ENCODE data around the gene FBXO3.
"Not testable (repeated sequence)": the region's sequence is repeated elsewhere in the genome, so short reads cannot be mapped to it uniquely, and the experiment has no call there.

FBXO3 gene, protein sequence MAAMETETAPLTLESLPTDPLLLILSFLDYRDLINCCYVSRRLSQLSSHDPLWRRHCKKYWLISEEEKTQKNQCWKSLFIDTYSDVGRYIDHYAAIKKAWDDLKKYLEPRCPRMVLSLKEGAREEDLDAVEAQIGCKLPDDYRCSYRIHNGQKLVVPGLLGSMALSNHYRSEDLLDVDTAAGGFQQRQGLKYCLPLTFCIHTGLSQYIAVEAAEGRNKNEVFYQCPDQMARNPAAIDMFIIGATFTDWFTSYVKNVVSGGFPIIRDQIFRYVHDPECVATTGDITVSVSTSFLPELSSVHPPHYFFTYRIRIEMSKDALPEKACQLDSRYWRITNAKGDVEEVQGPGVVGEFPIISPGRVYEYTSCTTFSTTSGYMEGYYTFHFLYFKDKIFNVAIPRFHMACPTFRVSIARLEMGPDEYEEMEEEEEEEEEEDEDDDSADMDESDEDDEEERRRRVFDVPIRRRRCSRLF

DNA sequence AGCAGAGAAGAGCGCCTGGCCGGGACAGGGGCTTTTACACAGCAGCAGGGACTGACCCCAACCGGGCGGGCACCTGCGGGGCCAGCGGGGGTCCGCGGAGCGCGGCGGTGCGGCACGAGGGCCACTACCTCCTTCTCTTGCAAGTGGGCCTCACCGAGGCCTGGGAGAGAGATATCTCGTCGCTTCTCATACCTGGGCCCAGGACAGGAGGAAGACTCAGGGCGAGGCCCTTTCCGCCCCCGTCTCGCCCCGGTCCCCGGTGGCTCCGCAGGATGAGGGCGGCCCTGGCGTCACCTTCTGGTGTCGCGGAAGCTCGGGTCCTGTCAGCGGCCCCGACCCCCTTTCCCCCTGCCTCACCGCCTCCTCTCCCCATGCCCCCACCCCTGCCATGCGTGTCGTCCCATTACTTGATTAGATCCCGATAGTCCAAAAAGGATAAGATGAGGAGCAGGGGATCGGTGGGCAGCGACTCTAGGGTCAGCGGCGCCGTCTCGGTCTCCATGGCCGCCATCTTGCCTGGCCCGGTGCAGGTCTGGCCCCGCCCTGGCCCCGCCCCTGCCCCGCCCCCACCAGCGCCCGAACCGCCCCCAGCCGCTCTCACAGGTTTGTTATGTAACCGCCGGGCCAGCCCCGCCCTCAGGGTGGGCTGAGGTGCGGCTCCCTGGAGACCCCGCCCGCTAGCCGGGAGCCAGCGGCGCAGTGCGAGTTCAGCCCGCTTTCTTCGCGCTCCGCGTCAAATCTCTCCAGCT, at the start of gene FBXO3:
Gene FBXO3 (minus strand): TSS at position 534 of the 749 bp plus-strand sequence. CDS start 23 bp downstream, at position 511.
- peak; percentile 28 for DNase-seq

DNA sequence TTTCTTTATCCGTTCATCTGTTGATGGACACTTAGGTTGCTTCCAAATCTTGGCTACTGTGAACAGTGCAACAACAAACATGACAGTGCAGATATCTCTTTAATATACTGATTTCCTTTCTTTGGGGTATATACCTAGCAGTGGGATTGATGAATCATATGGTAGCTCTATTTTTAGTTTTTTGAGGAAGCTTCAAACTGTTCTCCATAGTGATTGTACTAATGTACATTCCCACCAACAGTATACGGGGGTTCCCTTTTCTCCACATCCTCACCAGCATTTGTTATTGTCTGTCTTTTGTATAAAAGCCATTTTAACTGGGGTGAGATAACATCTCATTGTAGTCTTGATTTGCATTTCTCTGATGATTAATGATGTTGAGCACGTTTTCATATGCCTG, 48.7 kb upstream of the FBXO3 start:
- DNase-seq: not testable (repeated sequence)

DNA sequence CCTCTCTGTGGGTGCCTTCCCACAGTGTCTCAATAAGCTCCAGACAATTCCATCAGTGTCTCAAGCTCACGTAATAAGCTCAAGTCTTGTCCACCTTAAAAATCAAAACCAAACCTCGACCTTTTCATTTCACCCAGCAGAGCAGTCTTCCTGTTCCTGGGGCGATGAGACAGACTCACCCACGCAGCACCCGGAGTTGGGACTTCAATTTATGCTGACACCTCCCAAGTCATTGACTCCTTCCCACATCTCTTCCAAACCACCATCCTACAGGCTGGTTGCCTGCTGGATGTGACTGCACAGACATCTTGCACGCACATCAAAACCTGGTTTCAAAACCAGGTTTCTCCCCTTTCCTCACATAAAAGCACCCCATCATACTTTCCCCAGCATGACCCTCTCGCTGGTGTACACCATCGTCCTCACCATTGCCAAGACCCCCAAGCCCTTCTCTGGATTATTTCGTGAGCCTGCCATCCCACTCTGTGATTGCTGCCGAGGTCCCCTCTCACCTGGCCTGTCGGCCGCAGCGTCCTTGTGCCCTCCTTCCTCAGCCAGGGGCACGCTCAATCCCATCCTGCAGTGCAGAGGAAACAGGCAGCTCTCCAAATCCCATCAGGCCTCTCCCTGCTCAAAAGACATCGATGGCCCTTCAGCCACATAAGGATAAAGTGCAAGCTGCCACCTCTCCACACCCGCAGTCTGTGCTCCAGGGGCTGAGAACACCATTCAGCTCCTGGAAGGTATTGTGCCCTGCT, 45.1 kb upstream of the FBXO3 start:
- DNase-seq: no peak

DNA sequence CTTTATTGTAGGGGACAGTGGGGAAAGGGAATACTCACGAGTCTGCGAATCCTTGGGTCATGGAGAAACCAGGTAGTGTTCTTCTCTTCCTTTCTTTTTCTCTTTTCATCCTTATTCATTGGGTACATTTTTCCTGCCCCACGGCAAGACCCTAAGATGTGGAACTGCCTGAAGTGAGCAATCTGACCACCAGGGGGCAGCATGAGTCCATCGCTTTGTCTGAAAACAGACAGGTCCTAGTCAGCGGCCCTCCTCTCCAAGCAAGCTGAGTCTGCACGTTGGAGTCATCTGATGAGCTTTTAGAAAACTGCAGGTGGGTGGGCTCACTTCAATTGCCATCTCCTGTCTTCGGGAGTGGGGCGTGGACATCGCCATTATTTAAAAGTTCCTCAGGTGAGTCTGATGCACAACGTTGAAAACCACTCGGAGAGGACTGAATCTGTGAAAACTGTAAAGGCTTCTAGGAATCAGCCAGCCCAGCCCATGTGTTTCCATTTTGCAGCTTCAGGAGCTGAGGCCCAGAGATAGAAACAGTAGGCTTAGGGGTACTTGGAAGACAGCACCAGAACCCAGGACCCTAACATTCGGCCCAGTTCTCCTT, 34.0 kb upstream of the FBXO3 start:
- DNase-seq: peak; percentile 56

DNA sequence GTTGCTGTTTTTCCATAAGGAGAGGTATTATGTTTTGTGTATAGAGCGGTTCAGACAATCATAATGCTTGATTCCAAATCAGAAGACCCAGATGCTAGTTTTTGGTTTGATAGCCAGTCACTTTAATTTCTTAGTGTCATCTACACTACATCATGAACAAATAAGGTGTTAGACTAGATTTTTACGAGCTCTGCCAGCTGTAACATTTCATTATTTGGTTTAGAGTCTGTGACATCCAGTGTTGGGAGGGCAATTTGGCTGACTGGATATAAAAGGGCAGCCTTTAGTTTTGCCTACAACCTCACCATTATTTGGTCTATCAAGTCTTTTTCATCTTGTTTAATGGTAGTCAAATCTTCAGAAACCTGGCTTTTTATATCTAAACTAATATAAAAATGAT, 30.2 kb upstream of the FBXO3 start:
- no peak for DNase-seq

DNA sequence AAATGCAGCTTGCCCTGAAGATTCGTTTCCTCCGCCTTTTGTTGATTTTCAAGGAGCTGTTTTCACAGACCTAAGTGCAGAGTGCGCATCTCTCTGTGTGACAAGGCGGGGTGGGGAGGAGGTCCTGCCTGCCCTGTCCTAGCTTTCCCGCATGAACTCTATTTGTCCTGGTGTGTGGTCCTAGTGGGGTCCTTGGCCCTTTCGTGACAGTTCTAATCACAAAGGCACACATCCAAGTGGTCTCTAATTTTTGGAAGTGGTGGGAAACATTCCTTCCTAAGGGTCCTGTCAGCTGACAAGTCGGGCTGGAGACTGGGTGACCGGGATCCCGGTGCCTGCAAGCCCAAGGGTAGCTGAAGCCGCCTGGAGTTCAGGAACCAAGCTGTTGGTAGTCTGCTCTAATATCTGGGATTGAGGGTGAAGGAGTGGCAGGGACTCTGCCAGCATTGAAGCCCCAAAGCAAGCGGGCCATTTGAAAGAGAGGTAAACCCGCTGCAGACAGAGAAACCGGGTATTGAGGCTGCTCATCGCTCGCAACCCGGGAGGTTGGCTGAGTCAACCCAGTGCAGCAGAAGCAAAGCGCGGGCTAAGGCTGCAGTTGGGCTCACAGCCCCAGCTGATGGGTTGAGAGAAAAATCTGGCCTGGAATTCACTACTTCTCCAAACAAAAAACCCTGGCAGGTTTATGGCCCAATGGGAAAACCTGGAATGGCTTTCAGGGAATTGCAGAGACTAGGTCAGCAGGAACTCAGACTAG, 28.1 kb upstream of the FBXO3 start:
- no peak for DNase-seq

DNA sequence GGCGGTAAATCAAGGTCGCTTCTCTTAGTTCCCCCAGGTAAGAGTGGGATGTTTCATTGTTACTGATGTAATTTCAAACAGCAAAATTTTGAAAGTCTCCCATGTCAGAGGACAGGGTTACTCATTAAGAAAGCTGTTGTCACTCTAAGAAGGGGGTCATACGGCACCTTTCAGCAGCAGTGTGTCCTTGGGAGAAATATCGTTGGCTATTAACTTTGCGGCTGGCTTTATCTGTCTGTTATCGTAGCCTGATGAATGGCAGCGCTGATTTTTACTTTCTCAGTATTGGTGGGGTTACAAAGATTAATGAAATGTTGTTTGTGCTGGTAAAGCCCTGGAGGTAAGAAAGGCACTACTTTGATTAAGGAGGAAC, 27.5 kb upstream of the FBXO3 start:
- DNase-seq: no peak

DNA sequence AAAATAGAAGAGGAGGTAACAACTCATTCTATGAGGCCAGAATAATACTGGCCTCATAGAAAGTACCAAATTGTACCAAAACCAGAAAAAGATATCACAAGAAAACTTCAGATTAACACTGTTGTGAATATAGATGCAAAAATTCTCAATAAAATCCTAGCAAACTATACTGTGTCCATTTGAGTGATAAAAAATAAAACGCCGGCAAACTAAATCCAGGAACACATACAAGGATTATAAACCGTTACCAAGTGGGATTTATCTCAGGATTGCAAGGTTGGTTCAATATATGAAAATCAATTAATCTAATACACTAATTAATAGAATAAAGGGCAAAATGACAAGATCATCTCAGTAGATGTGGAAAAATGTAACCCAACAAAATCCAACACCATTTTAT, 23.6 kb upstream of the FBXO3 start:
- DNase-seq: no peak

DNA sequence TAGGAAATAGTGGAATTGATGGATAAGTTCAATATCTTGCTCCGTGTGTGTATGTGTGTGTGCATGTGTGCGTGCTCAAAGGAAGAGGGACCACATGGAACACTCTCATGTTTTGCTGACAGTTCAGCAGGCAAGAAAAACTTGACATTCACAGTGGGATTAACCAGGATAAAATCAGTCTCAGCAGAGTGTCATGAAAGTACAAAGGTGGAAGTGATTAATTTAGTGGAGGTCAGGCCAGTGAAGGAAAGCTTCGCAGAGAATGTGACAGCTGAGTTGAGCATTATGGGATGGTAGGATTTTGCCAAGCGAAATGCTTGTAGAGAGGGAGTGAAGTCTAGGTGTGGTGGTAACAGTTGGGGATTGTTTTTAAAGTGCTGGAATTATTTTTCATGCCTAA, 15.7 kb upstream of the FBXO3 start:
- DNase-seq: no peak

DNA sequence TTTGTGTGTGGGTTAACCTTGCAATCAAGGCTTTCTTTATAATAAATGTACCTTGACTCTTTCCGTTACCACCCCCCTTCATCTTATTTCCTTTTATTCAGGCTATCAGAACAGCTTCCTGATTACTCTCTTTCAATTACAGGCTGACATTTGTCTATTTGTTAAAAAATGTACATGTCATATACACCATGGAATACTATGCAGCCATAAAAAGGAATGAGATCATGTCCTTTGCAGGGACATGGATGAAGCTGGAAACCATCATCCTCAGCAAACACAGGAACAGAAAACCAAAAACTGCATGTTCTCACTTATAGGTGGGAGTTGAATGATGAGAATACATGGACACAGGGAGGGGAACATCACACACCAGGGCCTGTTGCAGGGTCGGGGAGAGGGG, 13.8 kb upstream of the FBXO3 start:
- not testable (repeated sequence) for DNase-seq

DNA sequence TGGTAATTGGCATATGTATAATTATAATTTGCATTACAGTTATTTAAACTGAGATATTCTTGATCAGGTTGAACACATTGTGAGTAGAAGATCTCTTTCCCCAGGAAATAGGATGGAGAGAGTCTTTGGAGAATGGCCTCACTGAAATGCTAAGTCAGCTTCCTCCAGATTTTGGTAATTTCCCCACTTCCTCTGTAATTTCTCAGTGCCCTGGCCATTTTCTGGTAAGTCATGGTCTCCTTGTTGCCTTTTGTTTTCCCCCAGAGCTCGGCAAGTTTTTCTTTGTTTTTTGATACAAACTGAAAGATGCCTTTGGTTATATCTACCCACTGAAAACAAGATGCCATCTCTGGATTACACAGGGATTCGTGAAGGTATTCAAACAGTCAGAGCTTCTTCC, 12.8 kb upstream of the FBXO3 start:
- DNase-seq: no peak

DNA sequence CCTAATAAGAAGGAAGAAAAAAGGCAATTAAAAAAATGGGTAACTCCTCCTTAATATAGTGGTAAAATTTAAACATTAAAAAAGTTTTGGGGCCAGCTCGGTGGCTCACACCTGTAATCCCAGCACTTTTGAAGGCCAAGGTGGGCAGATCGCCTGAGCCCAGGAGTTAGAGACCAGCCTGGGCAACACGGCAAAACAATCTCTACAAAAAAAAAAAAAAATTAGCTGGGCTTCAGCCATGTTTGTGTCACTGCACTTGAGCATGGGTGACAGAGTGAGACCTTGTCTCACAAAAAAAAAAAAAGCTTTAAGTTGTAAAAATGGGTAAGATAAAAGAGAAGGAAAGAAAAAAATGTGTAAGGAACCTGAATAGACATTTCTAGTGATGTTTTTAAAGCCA, 11.3 kb upstream of the FBXO3 start:
- DNase-seq: no peak

DNA sequence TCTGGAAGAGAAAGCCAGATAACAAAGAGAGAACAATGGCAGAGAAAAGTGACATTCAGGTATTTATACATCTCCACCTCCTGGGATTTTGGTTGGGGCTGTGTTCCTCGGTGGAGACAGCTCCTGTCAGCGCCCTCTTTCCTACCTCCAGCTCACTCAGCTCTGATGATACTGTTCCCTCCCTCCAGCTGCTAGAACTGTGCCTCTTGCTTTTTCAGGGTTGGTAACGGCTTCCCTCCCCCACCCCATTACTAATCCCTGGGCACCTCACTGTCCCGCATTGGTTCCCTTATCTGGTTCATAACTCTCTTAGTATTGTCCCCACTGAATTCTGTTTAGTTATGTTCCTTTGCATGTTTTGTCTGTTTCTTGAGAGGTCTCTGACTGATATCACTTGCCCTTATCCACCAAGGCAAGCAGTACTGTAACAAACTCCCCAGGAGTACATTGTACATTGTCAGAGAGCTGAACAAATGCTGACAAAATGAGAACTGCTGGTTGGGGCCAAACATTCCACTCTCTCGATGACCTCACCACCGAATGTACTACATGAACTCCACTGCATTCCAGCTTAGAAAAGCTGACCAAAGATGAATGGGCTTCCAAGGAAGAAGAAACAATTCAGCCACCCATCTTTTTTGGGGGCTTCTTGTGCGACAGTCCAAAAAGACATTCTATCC, 5.7 kb upstream of the FBXO3 start:
- no peak for DNase-seq

DNA sequence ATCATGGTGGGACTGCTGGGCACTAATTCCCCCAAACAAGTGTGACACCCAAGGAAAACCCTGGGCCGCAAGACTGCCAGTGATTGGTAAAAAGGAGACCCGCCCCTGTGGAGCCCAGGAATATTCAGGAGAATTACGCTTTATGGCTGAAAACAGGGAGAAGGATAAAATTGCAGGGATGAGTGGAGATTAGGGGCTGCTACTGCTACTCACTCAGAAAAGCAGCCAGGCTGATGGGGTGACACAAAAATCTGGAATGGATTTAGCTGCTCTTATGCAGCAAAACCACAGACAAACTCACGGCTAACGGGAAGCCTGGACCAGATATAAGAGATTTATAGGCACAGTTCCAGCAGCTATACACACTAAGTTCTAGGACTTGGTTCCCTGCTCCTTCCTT, 4.4 kb upstream of the FBXO3 start:
- DNase-seq: no peak

DNA sequence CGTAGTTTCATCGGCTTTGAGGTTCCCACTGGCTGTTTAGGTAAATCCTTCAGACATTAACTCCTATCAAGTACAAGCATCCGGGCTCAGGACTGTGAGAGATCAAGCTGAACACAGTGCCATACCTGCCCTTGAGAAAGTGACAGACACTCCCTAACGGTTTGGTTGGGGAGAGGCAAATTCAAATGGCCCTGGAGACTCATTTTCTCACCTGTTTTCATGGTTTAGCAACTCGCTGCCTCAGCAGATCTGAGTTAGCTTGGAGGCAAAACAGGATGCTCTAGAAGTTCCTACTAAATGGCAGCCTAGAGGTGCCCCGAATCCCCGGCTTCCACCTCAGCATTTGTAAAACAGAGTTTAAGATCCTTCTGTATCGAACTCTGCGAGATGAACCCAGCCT, 3.6 kb upstream of the FBXO3 start:
- DNase-seq: peak; percentile 38

DNA sequence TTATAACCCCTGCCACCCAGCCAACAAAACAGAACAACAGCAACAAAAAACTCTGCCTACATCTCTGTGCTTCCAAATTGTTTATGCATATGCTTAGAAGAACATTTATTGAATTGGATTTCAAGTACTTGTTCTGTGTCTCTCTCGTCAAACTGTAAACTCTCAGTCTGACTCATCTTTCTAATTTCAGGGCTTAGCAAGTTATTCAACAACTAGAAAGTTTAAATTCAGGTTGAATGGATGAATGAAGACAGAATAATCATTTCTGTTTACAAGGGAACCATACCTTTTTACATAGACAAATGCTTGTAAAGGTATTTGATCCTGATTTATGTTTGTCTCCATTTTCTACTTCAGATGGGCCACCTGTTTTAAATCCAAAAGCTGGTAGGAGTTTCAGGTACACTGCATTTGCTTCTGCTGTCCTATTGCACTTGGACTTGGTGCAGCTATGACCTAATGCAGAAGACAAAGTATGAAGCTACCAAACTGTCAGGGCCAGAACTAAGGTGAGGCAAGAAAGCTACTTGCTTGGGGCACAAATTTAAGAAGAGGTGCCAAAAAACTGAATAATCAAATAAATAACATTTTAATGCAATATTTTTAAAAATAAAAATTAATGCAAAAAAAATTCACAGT, 1.6 kb upstream of the FBXO3 start:
- DNase-seq: no peak

DNA sequence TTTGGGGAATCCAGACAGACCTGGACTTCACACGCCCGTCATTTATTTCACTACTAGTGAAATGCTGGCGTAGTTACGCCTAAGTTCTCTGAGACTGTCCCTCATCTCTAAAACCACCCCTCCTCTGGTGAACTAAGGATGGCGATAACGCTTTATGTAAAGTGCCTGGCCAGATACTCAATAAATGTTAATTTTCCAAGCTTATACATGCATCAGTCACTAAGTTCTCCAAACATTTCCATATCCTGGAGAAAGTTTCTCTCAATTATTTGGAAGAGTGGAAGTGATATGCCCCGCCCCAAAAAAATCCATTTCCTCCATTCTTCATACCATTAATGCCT, 1.1 kb upstream of the FBXO3 start:
- DNase-seq: no peak

DNA sequence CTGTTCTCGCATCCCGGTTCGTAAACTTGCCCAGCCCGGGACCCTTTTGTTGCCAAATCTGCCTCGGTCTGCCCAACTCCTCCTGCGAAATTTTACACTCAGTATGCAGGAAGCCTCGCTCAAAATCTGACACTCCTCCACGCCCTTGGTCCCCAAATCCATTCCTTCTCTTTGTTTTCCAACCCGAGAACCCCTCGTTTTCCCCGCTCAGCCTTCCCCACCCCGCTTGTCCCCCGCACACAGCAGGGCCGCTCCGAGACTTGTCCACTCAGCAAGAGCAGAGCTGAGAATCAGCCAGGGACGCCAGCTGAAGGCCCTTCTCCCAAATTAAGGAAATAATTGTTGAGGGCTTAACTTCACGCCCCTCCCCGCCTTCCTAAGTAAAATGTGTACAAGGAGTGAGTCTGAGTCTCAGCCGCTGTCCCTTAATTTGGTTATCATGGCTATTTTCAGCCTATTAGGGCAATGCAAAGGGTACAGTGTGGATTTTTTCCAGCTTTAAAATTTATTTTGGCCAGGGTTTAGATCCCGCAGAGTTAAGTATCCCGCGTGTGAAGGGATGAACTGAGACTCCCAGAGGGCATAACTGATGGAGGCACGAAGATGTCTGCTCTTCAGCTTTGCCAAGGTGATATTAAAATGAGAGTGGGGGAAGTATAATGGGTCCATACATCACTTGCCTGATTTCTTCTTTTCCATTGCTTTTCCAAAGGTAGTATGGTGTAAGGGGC, 581 bp upstream of the FBXO3 start:
- DNase-seq: no peak

DNA sequence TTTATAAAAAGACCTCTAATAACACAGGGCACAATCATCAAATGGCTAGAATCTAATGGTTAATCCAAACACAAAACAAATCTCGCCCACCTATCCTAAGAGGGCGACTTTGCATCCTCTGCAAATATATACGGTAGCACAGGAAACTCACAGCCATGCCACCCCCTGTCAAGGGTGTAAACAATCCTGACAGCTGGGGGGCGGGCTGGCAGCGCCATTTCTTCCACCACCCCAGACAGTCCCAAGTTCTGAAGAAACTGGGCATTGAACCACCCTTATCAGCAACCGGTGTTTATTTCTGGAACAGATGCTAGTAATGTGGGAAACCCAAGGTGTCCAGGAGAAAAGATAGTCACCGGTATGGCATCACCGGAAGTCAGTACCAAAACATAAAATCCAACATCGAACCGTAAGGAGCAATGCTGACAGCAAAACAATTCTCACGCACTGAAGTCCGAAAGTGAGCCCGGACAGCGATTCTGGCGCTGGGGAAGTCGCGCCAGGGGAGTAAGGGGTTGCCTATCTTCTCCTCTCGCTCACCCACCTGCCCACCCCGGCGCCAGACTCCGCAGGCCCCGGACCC, 825 bp downstream of the FBXO3 start:
- no peak for DNase-seq

DNA sequence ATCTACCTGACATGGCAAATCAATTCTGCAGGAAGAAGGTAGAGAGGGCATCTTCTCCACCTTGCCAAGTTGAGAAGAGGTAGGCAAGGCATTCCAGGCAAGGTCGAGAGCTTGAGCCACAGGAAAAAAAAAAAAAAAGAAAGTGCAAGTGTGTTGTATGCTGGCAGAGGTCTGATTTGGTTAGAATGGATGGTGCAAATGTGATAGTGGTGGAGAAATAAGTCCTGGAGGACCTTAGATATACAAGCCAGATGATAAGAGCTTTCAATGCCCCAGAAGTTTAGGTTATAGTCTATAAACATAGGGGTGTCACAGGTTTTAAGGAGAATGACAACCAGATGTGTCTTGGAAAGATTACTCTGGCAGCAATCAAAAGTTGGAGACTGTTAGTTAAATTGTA, 1.4 kb downstream of the FBXO3 start:
- DNase-seq: no peak
